GM15510 (cell line): Measurements from ENCODE around the gene MVB12B.

Experiments
- POLR2A ChIP-seq: IDR thresholded peaks from 3 replicates; pipeline ENCODE4 v1.6.1; 2011; ENCODE audit warnings: borderline replicate concordance; ENCODE audit not compliant: insufficient read length; ENCODE audit errors: extremely low read depth

Gene MVB12B

GRCh38 chr9:126376311-126377175, 49.9 kb downstream of the MVB12B start:
- no peak for TF ChIP-seq POLR2A

GRCh38 chr9:126377176-126377509, 50.5 kb downstream of the MVB12B start:
- no peak for TF ChIP-seq POLR2A

GRCh38 chr9:126377536-126377935, 50.9 kb downstream of the MVB12B start:
- no peak for TF ChIP-seq POLR2A

- no peak for TF ChIP-seq POLR2A
Measured at GRCh38 chr9:126378761-126379160, 52.1 kb downstream of the MVB12B start.

- no peak for TF ChIP-seq POLR2A
Measured at GRCh38 chr9:126379661-126380360, 53.2 kb downstream of the MVB12B start.

GRCh38 chr9:126380447-126380846, 53.8 kb downstream of the MVB12B start:
- no peak for TF ChIP-seq POLR2A

GRCh38 chr9:126381195-126381594, 54.6 kb downstream of the MVB12B start:
- no peak for TF ChIP-seq POLR2A

GRCh38 chr9:126383406-126384046, 56.9 kb downstream of the MVB12B start:
- no peak for TF ChIP-seq POLR2A

- TF ChIP-seq POLR2A: no peak
Measured at GRCh38 chr9:126384926-126385325, 58.3 kb downstream of the MVB12B start.

- no peak for TF ChIP-seq POLR2A
Measured at GRCh38 chr9:126386088-126386487, 59.5 kb downstream of the MVB12B start.

GRCh38 chr9:126386776-126387175, 60.1 kb downstream of the MVB12B start:
- TF ChIP-seq POLR2A: no peak

- no peak for TF ChIP-seq POLR2A
Measured at GRCh38 chr9:126388964-126389708, 62.5 kb downstream of the MVB12B start.

- TF ChIP-seq POLR2A: no peak
Measured at GRCh38 chr9:126389992-126390391, 63.4 kb downstream of the MVB12B start.

GRCh38 chr9:126390923-126391322, 64.3 kb downstream of the MVB12B start:
- no peak for TF ChIP-seq POLR2A

- no peak for TF ChIP-seq POLR2A
Measured at GRCh38 chr9:126391713-126392661, 65.4 kb downstream of the MVB12B start.
